ENCODE results near the gene CFAP74.
"Not testable (repeated sequence)": the region's sequence is repeated elsewhere in the genome, so short reads cannot be mapped to it uniquely, and the experiment has no call there.

Gene CFAP74

DNA sequence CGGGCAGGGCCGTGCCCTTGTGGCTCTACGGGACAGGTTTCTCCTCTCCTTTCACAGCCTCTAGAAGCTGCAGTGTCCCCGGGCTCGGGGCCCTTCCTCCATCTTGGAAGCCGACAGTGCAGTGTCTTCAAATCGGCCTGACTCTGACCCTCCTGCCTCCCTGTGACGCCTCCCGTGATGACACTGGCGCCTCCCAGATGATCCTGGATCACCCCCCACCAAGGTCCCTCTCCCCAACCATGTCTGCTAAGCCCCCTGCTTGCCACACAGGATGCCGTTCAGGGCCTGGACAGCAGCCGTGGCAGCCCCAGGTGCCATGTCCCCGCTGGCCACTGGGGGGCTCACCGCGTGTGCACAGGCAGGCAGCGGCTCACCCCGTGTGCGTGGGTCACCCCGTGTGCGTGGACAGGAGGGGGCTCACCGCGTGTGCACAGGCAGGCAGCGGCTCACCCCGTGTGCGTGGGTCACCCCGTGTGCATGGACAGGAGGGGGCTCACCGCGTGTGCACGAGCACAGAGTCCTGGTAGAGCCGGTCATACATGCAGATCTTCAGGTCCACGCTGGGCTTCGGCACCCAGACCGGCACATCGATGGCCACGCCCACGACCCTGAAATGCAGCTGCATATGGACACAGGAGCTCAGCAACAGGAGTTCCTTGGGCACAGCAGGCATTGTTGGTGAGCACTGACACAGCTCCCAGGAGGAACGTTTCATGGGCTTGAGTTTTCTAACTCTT is 59.6 kb downstream of the CFAP74 start:
- DNase-seq = peak; percentile 71

DNA sequence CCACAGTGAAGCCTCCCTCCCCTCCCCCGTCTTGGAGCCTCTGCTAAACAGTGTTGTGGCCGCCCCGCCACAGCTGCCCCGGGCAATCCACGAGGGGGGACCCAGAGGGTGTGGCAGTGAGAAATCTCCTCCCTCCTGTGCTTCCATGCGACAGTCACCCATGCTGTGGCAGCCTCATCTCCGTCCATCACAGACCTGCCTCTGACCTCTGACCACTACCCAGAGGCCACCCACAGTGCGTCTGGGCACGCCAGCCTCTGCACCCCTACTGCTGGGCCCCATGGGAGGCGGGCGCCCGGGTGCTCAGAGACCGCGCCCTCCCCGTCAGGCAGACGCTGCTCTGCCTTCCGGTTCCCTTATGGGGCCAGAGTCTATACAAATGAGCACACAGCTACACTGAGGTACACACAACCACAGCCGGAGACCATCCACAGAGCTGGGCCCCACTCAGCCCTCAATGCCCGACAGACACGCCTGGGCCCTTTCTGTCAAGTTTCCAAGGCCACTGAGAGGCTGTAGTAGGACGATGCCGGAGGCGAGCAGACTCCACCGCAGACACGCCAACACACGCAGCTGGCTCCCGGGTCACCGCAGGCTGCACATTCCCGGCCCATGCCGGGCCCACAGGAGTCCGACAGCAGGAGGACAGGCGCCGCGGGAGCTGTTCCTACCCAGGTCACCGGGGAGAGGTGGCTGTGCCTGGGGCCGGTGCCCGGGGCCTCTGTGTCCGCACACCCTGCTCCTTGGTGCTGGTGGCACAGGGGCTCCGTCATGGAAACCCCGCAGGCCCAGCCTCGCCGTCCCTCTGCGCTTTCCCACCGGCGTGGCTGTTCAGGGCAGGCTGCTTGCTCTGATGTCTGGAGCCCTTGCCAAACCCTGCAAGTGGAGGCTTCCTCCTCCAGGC is 60.6 kb downstream of the CFAP74 start:
- DNase-seq = no peak

DNA sequence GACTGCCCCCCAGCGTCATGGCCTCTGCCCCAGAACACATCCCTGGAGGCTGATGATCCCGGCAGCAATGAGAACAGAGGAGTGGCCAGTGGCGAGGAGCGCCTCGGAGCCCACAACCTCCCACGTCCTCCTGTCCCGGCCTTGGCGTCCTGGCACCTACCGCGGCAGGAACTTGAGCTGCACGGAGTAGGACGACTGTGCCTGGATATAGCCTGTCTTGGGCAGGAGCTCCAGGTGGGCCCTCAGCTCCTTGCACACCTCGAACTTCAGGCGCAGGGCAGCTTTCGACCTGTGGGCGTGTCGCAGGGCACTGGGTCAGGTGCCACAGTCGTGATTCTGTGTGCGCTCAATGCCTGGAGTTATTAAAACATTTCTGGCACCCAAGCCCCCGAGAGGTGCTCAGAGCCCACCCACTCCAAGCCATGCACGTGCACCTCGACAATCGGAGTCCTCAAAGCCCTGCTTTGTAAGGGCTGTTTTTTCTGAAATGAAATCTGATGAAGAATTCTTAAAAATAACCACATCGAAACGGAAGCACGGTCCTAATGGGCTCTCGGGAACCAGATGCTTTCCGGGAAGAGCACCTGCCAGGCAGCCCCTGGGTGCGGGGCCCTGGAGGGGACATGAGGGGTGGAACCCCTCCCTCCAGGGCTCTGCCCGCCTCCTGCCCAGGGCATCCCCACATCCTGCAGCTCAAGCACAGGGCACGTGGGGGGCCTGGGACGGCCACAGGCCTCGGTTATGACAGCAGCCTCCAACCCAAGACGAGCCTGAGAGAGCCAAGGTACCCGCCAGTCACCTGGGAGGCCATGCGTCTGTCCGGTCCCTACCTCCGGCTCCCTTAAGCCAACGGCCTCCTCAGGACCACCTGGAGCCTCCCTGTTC is 61.5 kb downstream of the CFAP74 start:
- DNase-seq = no peak

- DNase-seq = no peak
Observed at GRCh38 chr1:1941211-1941841, 62.3 kb downstream of the CFAP74 start.

DNA sequence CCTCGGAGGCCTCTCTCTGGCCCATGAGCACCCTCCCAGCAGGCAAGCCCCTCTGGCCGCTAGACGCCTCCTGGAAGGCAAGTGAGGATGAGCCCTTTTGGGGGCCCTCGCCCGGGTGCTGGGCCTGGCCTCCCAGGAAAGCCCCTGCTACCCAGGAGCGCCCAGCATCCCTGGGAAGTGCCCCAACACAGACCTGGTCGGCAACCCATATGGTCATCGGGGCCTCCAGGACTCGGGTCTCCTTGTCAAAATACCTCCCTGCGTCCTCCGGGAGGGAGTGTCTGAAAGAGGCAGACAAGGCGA is 63.5 kb downstream of the CFAP74 start:
- no peak for DNase-seq

- no peak for DNase-seq
Observed at GRCh38 chr1:1939296-1940122, 64.1 kb downstream of the CFAP74 start.

- no peak for DNase-seq
Observed at GRCh38 chr1:1938613-1939295, 64.8 kb downstream of the CFAP74 start.

GRCh38 chr1:1938276-1938573 is 65.4 kb downstream of the CFAP74 start:
- no peak for DNase-seq

DNA sequence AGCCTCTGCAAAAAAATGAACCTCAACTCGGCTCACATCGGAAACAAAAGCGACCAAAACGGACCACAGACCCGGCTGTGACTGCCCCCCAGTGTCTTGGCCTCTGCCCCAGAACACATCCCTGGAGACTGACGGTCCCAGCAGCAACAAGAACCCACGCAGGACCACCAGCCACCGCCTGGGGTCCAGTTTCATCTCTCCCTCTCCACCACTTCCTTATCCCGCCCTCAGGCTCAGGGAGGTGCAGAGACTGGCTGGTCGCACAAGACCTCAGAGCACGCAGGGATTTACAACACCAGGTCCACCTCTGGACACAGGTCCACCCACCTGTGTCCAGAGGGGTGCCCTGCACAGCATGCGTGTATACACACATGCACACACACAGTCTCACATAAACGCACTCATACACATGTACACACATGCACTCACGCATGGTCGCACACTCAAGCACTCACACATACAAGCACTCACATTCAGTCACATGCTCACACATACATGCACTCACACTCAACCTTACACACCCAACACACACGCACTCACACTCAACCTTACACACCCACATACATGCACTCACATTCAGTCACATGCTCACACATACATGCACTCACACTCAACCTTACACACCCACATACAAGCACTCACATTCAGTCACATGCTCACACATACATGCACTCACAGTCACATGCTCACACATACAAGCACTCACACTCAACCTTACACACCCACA is 65.9 kb downstream of the CFAP74 start:
- no peak for DNase-seq

- no peak for DNase-seq
Observed at GRCh38 chr1:1937061-1937460, 66.5 kb downstream of the CFAP74 start.

DNA sequence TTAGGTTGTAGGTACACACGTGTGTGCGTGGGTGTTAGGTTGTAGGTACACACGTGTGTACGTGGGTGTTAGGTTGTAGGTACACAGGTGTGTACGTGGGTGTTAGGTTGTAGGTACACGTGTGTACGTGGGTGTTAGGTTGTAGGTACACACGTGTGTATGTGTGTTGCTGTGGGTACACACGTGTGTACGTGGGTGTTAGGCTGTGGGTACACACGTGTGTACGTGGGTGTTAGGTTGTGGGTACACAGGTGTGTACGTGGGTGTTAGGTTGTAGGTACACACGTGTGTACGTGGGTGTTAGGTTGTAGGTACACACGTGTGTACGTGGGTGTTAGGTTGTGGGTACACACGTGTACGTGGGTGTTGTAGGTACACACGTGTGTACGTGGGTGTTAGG is 68.7 kb downstream of the CFAP74 start:
- DNase-seq = not testable (repeated sequence)

- no peak for DNase-seq
Observed at GRCh38 chr1:1929639-1930545, 73.7 kb downstream of the CFAP74 start.

DNA sequence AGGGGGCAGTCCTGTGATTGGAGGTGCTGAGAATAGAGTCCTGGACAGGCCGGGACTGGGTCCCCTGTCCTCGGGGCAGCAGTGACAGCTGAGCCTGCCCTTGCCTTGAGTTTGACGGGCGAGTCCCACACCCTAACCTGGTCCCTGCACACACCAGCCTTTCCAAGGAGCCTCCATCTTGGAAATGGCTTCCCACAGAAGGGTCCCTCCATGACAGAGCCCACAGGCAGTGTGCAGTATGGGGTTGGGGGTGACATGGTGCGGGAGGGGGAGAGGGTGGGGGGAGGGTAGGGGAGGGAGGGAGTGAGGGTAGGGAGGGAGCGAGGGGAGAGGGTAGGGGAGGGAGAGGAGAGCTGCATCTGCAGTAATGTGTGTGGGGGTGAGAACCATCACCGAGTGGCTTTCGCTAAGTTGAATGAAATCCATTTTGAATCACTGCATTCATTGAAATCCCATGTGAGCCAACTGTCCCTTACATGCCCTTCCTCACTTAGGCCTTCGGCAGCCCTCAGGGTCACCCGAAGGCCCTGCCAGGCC is 74.4 kb downstream of the CFAP74 start:
- no peak for DNase-seq

- no peak for DNase-seq
Observed at GRCh38 chr1:1928231-1929101, 75.1 kb downstream of the CFAP74 start.

- no peak for DNase-seq
Observed at GRCh38 chr1:1927751-1928150, 75.8 kb downstream of the CFAP74 start.

- no peak for DNase-seq
Observed at GRCh38 chr1:1926886-1927660, 76.5 kb downstream of the CFAP74 start.

DNA sequence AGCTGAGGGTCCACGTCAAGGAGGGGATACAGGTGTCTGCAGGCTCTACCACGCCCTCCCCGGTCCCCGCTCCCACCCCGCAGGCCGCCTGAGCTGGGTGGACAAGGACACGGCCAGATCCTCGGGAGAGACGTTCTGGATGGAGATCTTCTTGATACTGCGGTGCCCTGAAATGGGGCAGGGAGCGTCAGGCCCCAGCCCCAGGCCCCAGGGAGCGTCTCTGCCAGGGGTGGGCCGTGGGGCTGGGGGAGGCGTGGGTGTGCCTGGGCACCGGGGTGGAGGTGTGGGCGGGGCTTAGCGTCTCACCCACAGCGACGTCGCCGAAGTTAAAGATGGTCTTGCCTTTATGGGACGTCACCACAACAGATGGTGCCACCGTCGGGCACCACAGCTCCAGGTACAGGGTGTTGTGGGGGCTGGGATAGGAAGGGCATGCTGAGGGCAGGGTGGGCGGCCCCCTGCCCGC is 77.2 kb downstream of the CFAP74 start:
- DNase-seq = no peak

Measured in CD4-positive, alpha-beta T cell treated with Interleukin-6 for 4 hours (primary cell).